NCI-H1092 treated with DMSO at 0.1 percent for 48 hours (cell line): Measurements from ENCODE around the gene CBX5.
A peak's percentile ranks its signal among the peaks of the same experiment; 100 is the strongest.
"Not testable (repeated sequence)": the region's sequence is repeated elsewhere in the genome, so short reads cannot be mapped to it uniquely, and the experiment has no call there.

Experiments
- DNase-seq: peaks from one replicate; lab custom pipeline; 2025; lab: John Stamatoyannopoulos, UW

CBX5 gene

DNA sequence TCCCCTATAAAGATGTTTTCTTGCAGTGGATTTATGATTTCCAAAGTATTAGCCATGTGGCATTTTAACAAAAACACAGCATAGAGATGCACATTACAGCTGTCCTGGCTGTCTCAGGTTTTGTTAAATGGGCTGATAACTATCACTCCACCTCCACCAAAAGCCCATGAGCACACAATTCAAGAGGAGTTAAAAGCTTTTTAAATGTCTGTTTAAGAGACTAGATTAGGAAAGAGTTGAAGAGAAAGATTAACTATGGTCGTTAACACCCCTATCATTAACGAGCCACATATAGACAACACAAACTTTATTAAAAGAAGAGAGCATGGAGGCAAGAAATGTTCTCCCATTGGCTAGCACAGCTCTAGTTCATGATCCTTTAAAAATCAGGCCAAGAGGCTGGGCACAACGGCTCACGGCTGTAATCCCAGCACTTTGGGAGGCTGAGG, 14.5 kb downstream of the CBX5 start:
- DNase-seq, result no peak

- no peak for DNase-seq
These were observed 17.5 kb downstream of the CBX5 start for GRCh38 chr12:54262403-54262925.

DNA sequence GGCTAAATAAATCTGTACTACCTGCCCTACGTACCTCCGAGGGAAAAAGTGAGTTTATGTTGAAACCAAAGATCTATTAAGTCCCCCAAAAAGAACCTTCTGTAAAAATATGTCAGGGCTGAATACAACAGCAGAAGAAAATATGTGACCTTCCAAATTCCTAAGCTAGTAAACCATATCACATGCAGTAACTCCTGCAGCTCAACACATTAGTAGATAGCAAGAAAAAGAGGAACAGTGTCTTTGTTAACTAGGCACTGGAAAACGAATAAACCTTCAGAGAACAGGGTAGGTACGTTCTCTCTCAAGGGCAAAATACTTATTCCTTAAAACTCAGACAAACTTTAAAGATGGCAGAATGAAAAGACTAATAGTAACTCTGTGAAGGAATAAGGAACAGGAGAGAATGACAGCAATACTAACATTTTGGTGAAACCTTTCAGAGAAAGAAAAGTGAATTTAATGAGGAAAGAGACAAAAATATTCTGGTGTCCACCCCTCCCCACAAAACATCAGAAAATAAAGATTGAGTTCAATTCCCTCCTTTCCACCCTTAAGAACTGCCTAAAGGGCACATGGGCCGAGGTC, 18.0 kb downstream of the CBX5 start:
- no peak for DNase-seq

- DNase-seq, result peak; percentile 98
These were observed 20.5 kb downstream of the CBX5 start for GRCh38 chr12:54259194-54260011.

GRCh38 chr12:54258201-54258681, 21.7 kb downstream of the CBX5 start:
- DNase-seq, result no peak

GRCh38 chr12:54257332-54257731, 22.6 kb downstream of the CBX5 start:
- no peak for DNase-seq

GRCh38 chr12:54253240-54253639, 26.7 kb downstream of the CBX5 start:
- DNase-seq, result no peak

GRCh38 chr12:54251667-54252284, 28.1 kb downstream of the CBX5 start:
- DNase-seq, result peak; percentile 54

GRCh38 chr12:54249489-54249888, 30.4 kb downstream of the CBX5 start:
- no peak for DNase-seq

DNA sequence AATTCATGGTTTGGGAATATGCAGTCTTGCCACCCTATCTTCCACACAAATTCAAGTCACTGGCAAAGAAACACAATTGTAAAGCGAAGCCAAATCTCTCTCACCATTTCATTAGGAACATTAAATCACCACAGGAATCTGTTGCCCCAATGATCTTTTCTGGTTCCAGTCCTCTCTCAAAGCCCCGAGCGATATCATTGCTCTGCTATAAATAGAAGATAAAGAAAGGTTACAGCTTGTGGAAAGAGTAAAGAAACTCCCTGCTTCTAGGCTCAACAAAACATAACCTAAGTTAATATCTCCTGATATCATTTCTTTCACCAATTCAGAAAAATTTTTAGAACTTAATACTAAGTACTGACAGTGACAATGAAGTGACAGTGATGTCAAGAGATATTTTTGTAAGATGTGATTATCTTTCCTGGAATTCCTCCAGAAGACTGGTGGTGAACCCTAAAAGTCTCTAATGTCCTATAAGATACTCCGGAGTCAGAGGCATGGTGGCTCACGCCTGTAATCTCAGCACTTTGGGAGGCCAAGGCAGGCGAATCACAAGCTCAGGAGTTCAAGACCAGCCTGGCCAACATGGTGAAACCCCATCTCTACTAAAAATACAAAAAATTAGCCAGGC, 33.8 kb downstream of the CBX5 start:
- DNase-seq, result no peak

DNA sequence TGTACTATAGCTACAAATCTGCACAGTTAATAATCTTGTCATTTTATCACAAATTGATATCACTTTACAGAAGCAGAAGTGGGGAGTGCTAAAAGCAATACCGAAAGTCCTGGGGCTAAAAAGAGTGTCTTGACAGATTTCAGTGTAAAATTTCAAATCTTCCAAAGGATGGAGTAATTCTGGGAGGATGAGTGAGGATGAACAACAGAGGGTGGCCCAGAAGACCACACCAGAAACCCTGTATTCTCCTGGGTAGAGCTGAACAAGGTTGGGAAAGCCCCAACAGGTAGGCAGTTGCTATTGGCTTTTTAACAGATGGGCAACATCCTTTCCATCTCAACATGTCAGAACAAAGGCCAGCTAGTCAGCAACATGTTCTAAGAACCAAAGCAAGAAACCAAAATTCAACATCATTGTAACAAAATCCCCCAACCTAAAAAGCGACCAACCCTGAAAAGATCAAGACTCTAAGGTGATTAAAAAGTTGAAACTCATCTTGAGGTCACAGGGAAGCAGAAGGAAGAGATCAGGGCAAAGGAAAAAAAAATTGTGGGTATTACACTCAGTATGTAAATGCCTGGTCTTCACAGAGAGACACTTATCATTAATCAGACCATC, 38.8 kb downstream of the CBX5 start:
- no peak for DNase-seq

DNA sequence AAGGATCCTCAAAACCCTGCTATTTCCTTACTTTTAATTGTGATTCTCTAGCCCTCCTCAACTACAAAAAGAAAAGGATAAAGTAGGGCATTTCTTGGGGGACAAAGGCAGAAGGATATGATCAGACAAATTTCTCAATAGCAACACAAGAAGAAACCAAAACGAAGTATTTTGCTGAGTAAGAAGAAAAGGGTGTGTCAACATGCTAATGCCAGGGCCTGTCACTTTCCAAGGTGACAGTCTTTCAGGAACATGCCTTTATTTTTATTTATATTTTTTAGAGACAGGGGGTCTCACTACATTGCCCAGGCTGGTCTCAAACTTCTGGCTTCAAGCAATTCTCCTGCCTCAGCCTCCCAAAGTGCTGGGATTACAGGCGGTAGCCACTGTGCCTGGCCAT, 39.8 kb downstream of the CBX5 start:
- no peak for DNase-seq

DNA sequence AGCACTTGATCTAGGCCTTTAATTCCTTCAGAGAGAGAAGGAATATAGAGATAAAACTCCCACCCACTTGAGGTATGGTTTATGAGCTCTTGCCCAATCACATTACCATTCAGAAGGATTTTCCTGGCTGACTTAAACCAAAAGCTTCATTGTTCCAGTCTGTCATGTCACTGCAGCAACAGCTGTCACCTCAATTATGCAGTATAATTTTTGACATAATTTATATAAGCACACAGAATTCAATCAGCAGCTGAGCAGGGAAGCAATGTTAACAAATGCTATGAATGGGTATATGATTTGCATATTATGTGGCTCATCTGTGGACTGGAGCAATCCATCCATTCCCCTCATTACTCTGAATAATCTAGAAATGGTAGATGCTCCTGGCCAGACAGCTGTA, 40.3 kb downstream of the CBX5 start:
- no peak for DNase-seq

- DNase-seq, result no peak
These were observed 41.4 kb downstream of the CBX5 start for GRCh38 chr12:54238531-54238930.

GRCh38 chr12:54232790-54233189, 47.1 kb downstream of the CBX5 start:
- DNase-seq, result no peak

DNA sequence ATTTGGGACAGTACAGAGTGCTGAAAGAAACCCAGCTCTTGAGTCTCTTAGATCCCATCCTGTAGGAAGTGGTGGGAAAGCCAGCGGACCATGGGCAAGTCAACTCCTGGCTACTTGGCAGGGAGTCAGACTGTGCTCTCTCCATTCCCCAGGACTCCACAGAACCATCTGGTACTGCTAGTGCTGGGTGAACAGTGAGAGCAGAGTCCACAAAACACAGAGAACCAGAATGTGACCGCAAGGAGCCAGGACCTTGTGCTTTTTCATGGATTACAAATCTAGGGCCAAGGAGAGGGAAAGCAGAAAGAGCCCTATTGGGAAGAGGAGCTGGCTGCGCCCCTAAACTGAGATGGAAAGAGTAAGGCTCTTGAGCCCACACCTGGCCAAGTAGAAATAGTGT, 48.7 kb downstream of the CBX5 start:
- not testable (repeated sequence) for DNase-seq

DNA sequence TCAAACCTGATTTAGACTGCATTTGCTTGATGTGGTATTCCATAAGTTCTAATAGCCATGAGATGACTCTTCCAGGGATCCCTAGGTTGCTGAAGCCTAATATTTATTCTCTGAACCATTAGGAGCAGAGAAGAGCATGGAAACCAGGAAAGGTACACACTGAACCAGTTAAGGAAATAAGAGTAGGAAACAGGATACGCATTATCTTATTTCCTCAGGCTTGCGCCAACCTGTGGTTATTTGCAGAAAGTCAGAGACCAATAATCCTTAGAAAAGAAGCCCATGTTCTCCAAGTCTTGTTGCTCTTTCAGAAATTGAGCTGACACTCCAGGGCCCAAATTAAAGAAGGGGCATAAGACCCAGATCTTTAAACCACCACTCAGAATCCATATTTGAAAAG, 49.4 kb downstream of the CBX5 start:
- no peak for DNase-seq

- DNase-seq, result no peak
These were observed 50.2 kb downstream of the CBX5 start for GRCh38 chr12:54229624-54230212.

DNA sequence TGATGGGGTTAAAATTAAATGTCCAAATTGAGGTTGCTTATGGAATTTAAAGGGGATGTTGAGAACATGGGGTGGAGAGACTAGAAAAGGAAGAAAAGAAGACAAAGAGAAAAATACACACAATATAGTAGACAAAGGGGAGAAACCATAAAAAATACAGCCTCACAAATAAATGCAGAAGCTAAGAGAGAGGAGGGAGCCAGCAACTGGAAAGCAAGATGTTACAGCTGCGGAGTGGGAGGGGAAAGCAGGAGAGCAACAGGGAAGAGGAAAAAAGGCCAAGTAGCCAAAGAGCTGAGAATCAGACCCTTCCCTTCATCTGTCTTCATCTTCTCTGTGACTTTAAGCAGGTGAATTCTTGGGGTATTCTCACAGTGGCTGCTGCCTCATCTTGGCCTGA, 51.5 kb downstream of the CBX5 start:
- DNase-seq, result peak; percentile 84

- DNase-seq, result not testable (repeated sequence)
These were observed 52.0 kb downstream of the CBX5 start for GRCh38 chr12:54227927-54228326.

- peak; percentile 22 for DNase-seq
These were observed 52.5 kb downstream of the CBX5 start for GRCh38 chr12:54227376-54227775.
